Breast epithelium (tissue), 4 donors: ENCODE data around the gene TIE1. TPM values are rescaled to one million over a fixed set of nuclear protein-coding genes. Genes with fewer than 3 reads are reported as not detected.

Source experiments
- DNase-seq, 2 donors: peaks; one replicate each; pipeline ENCODE4 v3.0.0-alpha.2; 2019; ENCODE audit warnings: low spot score in 2 of 2
- H3K27ac ChIP-seq, 2 donors: fragments of 200-600 bp; sonication (generic) in 1 of 2; one replicate each; pipeline ENCODE4 v1.5.1; 2016 to 2019; ENCODE audit warnings: mild to moderate bottlenecking in 1 of 2
- H3K27me3 ChIP-seq, 2 donors: fragments of 200-600 bp; sonication (generic) in 1 of 2; one replicate each; pipeline versions ENCODE4 v1.5.1 to v1.6.0; 2017 to 2019; ENCODE audit warnings: control low read depth in 1 of 2, mild to moderate bottlenecking in 1 of 2
- H3K36me3 ChIP-seq: fragments of 200-600 bp; one replicate; pipeline ENCODE4 v1.5.1; 2019
- H3K4me1 ChIP-seq, 2 donors: fragments of 200-600 bp; sonication (generic); one replicate each; pipeline ENCODE4 v1.5.1; 2016 to 2019; ENCODE audit warnings: control low read depth in 1 of 2
- H3K4me3 ChIP-seq, 3 donors: fragments of 200-600 bp; sonication (generic); 1 replicate in 2 of 3; 2 replicates in 1 of 3; pipeline ENCODE4 v1.5.1; 2016 to 2019; ENCODE audit warnings: mild to moderate bottlenecking in 3 of 3, moderate library complexity in 2 of 3
- H3K9me3 ChIP-seq, 2 donors: fragments of 200-600 bp; sonication (generic) in 1 of 2; one replicate each; pipeline ENCODE4 v1.5.1; 2016 to 2019; ENCODE audit warnings: control low read depth in 1 of 2
- POLR2A ChIP-seq: fragments of 450-650 bp; IDR thresholded peaks from one replicate; pipeline ENCODE4 v1.6.1; 2016; ENCODE audit warnings: antibody characterized with exemption, mild to moderate bottlenecking, moderate library complexity
- POLR2AphosphoS5 ChIP-seq, 3 donors: sonication (generic); formaldehyde crosslinking; IDR thresholded peaks; one replicate each; pipeline ENCODE4 v1.6.1; 2017; ENCODE audit warnings: antibody characterized with exemption in 3 of 3
- intact Hi-C: fragments of 100-400 bp; cut with DNase I; formaldehyde crosslinking; loops from one replicate; pipeline ENCODE4 v1.15.1; 2023; ENCODE audit warnings: low total_unique reads
- total RNA-seq, 3 donors: library from RNA; depleted of rRNA; stranded (reverse); fragments of >200 nt; gene quantifications; one replicate each; pipeline ENCODE4 v1.1.0, GENCODE V29; 2016
- TF ChIP-seq, protein P1 (sequence below), 3 donors: fragments of 450-650 bp; IDR thresholded peaks; one replicate each; pipeline ENCODE4 v1.5.1; 2016 to 2017; ENCODE audit warnings: antibody characterized with exemption in 3 of 3, mild to moderate bottlenecking in 3 of 3, moderate library complexity in 3 of 3

TIE1 gene
- total RNA-seq, 3 donors from 2014 or later = 9.4 to 39.0 (median 24.2) TPM

DNA sequence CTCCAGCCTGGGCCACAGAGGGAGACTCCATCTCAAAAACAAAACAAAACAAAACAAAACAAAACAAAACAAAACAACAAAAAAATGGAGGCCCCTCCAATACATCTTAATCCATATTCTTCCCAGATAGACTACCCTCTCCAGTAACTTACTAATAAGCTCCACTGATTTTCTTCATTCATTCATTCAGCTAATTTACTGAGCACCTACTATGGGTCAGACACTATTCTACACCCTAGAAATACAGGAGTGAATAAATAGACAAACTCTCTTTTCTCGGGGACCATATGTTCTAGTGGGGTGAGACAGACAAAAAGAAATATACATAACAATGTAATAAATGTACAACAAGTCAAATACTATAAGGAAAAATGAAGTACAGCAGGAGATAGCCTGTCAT lies 50.2 kb downstream of the TIE1 start:
- intact Hi-C loops = no loop called here
- DNase-seq = no peak
- H3K4me1 ChIP-seq = no peaks in the 10 kb centered on the region
- TF ChIP-seq POLR2A = no peak
- TF ChIP-seq POLR2AphosphoS5 (IDR thresholded peaks at IDR 0.05) = no peak
- TF ChIP-seq, protein P1, sequence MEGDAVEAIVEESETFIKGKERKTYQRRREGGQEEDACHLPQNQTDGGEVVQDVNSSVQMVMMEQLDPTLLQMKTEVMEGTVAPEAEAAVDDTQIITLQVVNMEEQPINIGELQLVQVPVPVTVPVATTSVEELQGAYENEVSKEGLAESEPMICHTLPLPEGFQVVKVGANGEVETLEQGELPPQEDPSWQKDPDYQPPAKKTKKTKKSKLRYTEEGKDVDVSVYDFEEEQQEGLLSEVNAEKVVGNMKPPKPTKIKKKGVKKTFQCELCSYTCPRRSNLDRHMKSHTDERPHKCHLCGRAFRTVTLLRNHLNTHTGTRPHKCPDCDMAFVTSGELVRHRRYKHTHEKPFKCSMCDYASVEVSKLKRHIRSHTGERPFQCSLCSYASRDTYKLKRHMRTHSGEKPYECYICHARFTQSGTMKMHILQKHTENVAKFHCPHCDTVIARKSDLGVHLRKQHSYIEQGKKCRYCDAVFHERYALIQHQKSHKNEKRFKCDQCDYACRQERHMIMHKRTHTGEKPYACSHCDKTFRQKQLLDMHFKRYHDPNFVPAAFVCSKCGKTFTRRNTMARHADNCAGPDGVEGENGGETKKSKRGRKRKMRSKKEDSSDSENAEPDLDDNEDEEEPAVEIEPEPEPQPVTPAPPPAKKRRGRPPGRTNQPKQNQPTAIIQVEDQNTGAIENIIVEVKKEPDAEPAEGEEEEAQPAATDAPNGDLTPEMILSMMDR (IDR thresholded peaks at IDR 0.05) = no peak
- no peak overlapping the region for H3K4me3 ChIP-seq
- H3K27me3 ChIP-seq = no peaks in the 10 kb centered on the region
- H3K9me3 ChIP-seq = no peaks in the 10 kb centered on the region
- no peak overlapping the region for H3K27ac ChIP-seq
- no peaks in the 10 kb centered on the region for H3K36me3 ChIP-seq

DNA sequence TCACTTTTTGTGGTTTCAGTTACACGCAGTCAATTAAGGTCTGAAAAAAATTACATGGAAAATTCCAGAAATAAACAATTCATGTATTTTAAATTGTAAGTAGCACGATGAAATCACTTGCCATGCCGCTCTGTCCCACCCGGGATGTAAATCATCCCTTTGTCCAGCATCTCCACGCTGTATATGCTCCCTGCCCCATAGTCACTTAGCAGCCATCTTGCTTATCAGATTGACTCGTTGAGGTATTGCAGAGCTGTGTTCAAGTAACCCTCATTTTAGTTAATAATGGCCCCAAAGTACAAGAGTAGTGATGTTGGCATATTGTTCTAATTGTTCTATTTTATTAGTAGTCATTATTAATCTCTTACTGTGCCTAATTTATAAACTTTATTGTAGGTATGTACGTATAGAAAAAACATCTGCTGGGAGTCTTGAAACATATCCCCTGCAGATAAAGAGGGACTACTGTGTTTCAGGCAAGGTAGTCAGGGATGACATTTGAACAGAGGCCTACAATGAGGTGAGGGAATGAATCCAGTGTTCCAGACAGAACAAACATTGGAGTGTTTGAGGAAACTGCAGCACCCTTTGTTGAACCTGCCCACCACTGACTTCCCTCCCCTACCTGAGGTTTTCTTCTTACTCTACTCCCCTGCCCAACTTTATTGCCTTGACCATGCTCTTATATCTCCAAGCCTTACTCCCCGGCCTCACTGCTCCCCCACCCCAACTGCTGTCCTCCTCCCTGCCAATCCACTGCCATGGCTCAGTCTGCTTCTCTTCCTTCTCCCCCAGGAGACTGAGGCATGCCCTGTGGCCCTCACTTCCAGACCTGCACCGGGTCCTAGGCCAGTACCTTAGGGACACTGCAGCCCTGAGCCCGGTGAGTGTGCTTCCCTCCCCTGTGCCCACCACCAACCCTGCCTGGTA lies 50.9 kb downstream of the TIE1 start:
- intact Hi-C loops = no loop called here

GRCh38 chr1:43352351-43352705 lies 51.5 kb downstream of the TIE1 start:
- Histone ChIP-seq H3K4me3 (no peak overlapping the region), H3K27me3 (no peaks in the 10 kb centered on the region), H3K9me3 (no peaks in the 10 kb centered on the region), H3K4me1 (no peaks in the 10 kb centered on the region), H3K36me3 (no peaks in the 10 kb centered on the region), H3K27ac (no peak overlapping the region)
- TF ChIP-seq POLR2A (no peak), POLR2AphosphoS5 (IDR thresholded peaks at IDR 0.05) (no peak)
- TF ChIP-seq, protein P1 (IDR thresholded peaks at IDR 0.05) = no peak
- intact Hi-C loops = no loop called here
- DNase-seq = no peak

More for the DNA sequence above, 50.9 kb downstream of the TIE1 start:
- Histone ChIP-seq H3K27me3 (no peaks in the 10 kb centered on the region), H3K9me3 (no peaks in the 10 kb centered on the region), H3K4me1 (no peaks in the 10 kb centered on the region), H3K27ac (no peak overlapping the region), H3K4me3 (no peak overlapping the region), H3K36me3 (no peaks in the 10 kb centered on the region)
- TF ChIP-seq POLR2A = no peak
- no peak for TF ChIP-seq POLR2AphosphoS5 (IDR thresholded peaks at IDR 0.05)
- TF ChIP-seq, protein P1 (IDR thresholded peaks at IDR 0.05) = no peak
- no peak for DNase-seq

GRCh38 chr1:43352881-43353280 lies 52.1 kb downstream of the TIE1 start:
- no peak for DNase-seq
- no peak overlapping the region for H3K4me3 ChIP-seq
- TF ChIP-seq POLR2AphosphoS5 (IDR thresholded peaks at IDR 0.05) (no peak), POLR2A (no peak)
- TF ChIP-seq, protein P1 (IDR thresholded peaks at IDR 0.05) = no peak
- no peaks in the 10 kb centered on the region for H3K36me3 ChIP-seq
- H3K27ac ChIP-seq = no peak overlapping the region
- peaks cover 0 to 3% of the 10 kb centered on the region in 2 donors for H3K4me1 ChIP-seq
- no peaks in the 10 kb centered on the region for H3K9me3 ChIP-seq
- H3K27me3 ChIP-seq = no peaks in the 10 kb centered on the region
- intact Hi-C loops = no loop called here

DNA sequence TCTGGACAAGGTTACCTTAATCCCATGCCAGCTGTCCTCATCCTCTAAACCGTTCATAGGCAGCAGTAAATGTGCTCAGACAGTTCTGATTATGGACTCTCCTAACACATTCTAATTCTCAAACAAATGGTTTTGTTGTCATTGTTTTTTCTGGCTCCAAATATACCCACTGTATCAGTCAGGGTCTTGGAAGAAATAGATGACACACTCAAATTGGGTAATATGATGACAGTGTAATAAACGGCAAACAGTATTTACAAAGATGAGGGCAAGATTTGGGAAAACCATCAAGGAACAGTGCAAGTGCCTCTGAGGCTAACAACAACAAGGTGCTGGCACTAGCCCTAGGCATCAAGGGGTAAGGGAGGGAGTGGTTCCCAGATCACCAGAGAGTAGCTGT lies 53.7 kb downstream of the TIE1 start:
- Histone ChIP-seq H3K36me3 (no peaks in the 10 kb centered on the region), H3K27ac (no peak overlapping the region), H3K4me1 (peaks cover 3% of the 10 kb centered on the region in 2 donors), H3K4me3 (no peak overlapping the region), H3K9me3 (no peaks in the 10 kb centered on the region), H3K27me3 (no peaks in the 10 kb centered on the region)
- TF ChIP-seq POLR2AphosphoS5 (IDR thresholded peaks at IDR 0.05) = no peak
- no peak for DNase-seq
- intact Hi-C loops = no loop called here
